GM13977 (cell line): ENCODE results near the gene IGFBPL1.

Experiments
- DNase-seq: peaks from one replicate; pipeline ENCODE4 v3.0.0; 2012; ENCODE audit warnings: low spot score
- CTCF ChIP-seq: IDR thresholded peaks from 2 replicates; pipeline ENCODE4 v1.5.1; 2012; ENCODE audit warnings: mild to moderate bottlenecking, control low read depth; ENCODE audit not compliant: insufficient read depth; ENCODE audit errors: extremely low read depth, missing control alignments
- in situ Hi-C: fragments of 300-500 bp; cut with MboI; formaldehyde crosslinking; loops from one replicate; pipeline ENCODE4 v1.12.0; 2022; ENCODE audit warnings: low sequenced_read_pairs, low pct_unique_long_range_greater_than_20kb, mixed read lengths, inconsistent platforms; ENCODE audit not compliant: unreplicated experiment

Gene IGFBPL1

GRCh38 chr9:38359297-38359653 lies 65.0 kb downstream of the IGFBPL1 start:
- no peak for TF ChIP-seq CTCF
- DNase-seq, result no peak
- in situ Hi-C loops, result loop anchor here (25.0 kb wide), 1 partner anchor 272 kb away; no protein-coding TSS in a partner anchor

- no peak for DNase-seq
- in situ Hi-C loops, result loop anchor here (25.0 kb wide), 1 partner anchor 271 kb away; no protein-coding TSS in a partner anchor
- TF ChIP-seq CTCF, result no peak
These were observed 65.6 kb downstream of the IGFBPL1 start for GRCh38 chr9:38358390-38359296.

- TF ChIP-seq CTCF, result no peak
- no peak for DNase-seq
- in situ Hi-C loops, result loop anchor here (25.0 kb wide), 1 partner anchor 270 kb away; no protein-coding TSS in a partner anchor
These were observed 66.7 kb downstream of the IGFBPL1 start for GRCh38 chr9:38357350-38358114.

GRCh38 chr9:38356851-38357250 lies 67.4 kb downstream of the IGFBPL1 start:
- TF ChIP-seq CTCF, result no peak
- no peak for DNase-seq
- in situ Hi-C loops, result loop anchor here (25.0 kb wide), 1 partner anchor 270 kb away; no protein-coding TSS in a partner anchor
